Measurements from ENCODE around the gene SAYSD1.
A peak's percentile ranks its signal among the peaks of the same experiment; 100 is the strongest.

The SAYSD1 gene

GRCh38 chr6:39107641-39108040 lies 7.3 kb downstream of the SAYSD1 start:
- DNase-seq = no peak

GRCh38 chr6:39107034-39107433 lies 8.0 kb downstream of the SAYSD1 start:
- no peak for DNase-seq

- DNase-seq = no peak
These were observed 10.5 kb downstream of the SAYSD1 start for GRCh38 chr6:39104528-39104927.

- no peak for DNase-seq
These were observed 12.2 kb downstream of the SAYSD1 start for GRCh38 chr6:39102821-39103136.

GRCh38 chr6:39102071-39102820 lies 12.7 kb downstream of the SAYSD1 start:
- DNase-seq = peak; percentile 87

GRCh38 chr6:39100358-39100757 lies 14.6 kb downstream of the SAYSD1 start:
- peak; percentile 8 for DNase-seq

- no peak for DNase-seq
These were observed 19.4 kb downstream of the SAYSD1 start for GRCh38 chr6:39095578-39095977.

GRCh38 chr6:39093149-39093708 lies 21.8 kb downstream of the SAYSD1 start:
- no peak for DNase-seq

- peak; percentile 66 for DNase-seq
These were observed 22.9 kb downstream of the SAYSD1 start for GRCh38 chr6:39092124-39092523.

- no peak for DNase-seq
These were observed 23.8 kb downstream of the SAYSD1 start for GRCh38 chr6:39091220-39091619.

- DNase-seq = no peak
These were observed 24.9 kb downstream of the SAYSD1 start for GRCh38 chr6:39090036-39090435.

GRCh38 chr6:39088331-39088730 lies 26.7 kb downstream of the SAYSD1 start:
- peak; percentile 19 for DNase-seq

GRCh38 chr6:39087197-39087596 lies 27.8 kb downstream of the SAYSD1 start:
- no peak for DNase-seq

GRCh38 chr6:39086711-39087110 lies 28.3 kb downstream of the SAYSD1 start:
- no peak for DNase-seq

- DNase-seq = no peak
These were observed 28.7 kb downstream of the SAYSD1 start for GRCh38 chr6:39086294-39086693.

- DNase-seq = no peak
These were observed 29.7 kb downstream of the SAYSD1 start for GRCh38 chr6:39085129-39085797.

- no peak for DNase-seq
These were observed 30.5 kb downstream of the SAYSD1 start for GRCh38 chr6:39084506-39084905.

- DNase-seq = no peak
These were observed 31.8 kb downstream of the SAYSD1 start for GRCh38 chr6:39083231-39083634.

- DNase-seq = peak; percentile 42
These were observed 32.7 kb downstream of the SAYSD1 start for GRCh38 chr6:39082310-39082709.

- no peak for DNase-seq
These were observed 34.6 kb downstream of the SAYSD1 start for GRCh38 chr6:39080246-39080875.

- DNase-seq = no peak
These were observed 35.5 kb downstream of the SAYSD1 start for GRCh38 chr6:39079197-39080125.

GRCh38 chr6:39078695-39079094 lies 36.3 kb downstream of the SAYSD1 start:
- no peak for DNase-seq
